RPMI8226 (cell line): Measurements from ENCODE around the gene SPAG9.
"Not testable (repeated sequence)": the region's sequence is repeated elsewhere in the genome, so short reads cannot be mapped to it uniquely, and the experiment has no call there.

Source experiments
- DNase-seq: peaks from one replicate; pipeline ENCODE4 v3.0.0-alpha.2; 2015

Gene SPAG9

DNA sequence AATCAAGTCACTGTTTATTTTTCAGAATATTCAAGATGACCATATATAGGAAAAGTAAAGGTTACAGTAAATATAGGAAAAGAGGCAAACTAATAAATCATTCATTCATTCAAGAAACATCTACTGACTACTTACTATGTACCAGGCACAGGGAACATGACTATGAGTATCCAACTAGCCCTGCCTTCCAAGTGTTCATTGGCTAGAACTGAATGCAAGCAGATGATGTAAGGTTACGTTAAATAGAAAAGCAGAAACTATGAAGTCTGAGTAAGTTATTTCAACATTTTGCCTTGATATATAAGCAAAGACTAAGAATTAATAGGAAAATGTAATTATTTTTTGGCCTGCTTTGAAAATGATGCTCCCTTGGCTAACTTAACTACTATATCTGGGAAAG is 36.7 kb downstream of the SPAG9 start:
- no peak for DNase-seq

DNA sequence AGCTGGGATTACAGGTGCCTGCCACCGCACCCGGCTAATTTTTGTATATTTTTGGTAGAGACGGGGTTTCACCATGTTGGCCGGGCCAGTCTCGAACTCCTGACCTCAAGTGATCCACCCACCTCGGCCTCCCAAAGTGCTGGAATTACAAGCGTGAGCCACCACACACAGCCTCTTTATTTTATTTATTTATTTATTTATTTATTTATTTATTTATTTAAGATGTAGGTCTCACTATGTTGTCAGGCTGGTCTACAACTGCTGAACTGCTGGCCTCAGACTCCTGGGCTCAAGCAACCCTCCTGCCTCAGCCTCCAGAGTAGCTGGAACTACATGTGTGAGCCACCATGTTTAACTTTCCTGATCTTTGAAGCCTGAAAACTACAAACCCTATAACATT is 37.3 kb downstream of the SPAG9 start:
- not testable (repeated sequence) for DNase-seq

DNA sequence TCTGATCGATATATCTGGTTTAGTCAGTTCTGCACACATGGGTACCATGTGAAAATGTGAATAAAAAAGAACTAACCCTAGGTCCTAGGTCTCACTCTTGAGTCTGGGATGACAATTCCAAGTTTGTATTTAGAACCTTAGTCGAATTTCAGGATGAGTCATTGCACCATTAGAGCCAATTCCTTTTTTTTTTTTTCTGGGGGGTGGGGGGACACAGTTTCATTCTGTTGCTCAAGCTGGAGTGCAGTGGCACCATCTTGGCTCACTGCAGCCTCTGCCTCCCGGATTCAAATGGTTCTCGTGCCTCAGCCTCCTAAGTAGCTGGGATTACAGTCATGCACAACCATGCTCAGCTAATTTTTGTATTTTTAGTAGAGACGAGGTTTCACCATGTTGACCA is 41.6 kb downstream of the SPAG9 start:
- DNase-seq: no peak

DNA sequence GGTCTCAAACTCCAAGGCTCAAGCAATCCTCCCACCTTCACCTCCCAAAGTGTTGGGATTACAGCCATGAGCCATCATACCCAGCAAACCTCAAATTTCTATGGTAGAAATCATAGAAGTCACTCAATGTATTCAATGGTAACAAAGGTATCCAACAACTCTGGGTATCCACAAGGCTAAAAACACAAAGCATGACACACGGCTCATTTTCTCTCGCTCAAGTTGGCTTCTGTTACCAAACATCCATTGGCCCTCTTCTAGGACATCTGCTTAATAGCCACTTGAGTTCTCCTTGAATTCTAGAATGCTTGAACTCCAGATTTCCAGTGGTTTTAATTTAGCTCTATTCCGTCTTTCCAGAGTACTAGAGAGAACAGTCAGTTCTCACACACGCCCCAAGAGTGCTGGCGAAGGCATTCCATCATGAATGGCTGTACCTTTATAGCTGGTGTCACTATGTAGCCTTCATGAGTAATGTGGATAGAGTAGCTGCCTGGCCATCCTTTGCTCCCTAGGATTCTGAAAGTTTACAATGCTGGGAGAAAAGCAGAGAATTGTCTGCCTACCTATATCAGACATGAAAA is 42.6 kb downstream of the SPAG9 start:
- no peak for DNase-seq

DNA sequence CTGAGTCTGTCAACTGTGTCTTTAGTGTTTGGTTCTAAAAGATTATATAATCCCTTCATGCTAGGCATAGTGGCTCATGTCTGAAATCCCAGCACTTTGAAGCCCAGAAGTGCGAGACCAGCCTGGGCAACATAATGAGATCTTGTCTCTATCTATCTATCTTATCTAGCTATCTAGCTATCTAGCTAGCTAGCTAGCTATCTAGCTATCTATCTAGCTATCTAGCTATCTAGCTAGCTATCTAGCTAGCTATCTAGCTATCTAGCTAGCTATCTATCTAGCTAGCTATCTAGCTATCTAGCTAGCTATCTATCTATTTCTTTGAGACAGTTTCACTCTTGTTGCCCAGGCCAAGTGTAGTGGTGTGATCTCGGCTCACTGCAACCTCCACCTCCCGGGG is 43.8 kb downstream of the SPAG9 start:
- DNase-seq: no peak

DNA sequence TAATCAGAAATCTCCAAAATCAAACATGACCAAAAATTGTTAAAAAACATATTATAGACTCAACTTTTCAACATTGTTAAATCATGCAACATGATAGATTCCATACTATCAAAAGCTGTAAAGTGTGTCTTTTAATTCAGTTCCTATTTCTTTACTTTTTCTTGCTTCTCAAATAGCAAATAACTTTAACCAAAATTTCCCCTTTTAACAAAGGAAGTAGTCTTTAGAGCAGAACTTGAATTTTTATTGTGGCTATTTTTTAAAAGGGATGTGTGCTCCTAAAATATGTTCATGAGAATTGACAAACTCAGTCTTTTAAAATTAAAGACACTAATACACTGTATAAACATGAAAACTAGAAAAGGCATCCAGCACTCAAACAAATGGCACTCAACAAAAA is 49.1 kb downstream of the SPAG9 start:
- DNase-seq: no peak

DNA sequence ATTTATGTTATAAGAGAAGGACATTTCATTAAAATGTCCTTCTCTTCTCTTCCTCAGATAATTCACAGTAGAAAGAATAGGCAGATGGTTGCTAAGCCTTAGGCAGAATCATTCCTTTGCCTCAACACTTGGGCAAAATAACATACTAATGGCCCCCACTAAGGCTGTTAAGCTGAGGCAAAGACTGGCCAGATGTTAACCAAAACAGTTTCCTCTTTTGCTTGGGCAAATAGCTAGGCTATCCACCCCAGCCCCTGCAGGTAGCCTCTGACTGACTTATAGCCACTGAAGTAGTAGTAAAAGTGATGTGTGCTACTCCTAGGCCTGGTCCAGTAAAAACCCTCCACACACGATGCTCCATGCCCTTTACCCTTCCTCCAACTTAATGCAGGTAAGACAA is 55.2 kb downstream of the SPAG9 start:
- DNase-seq: no peak

DNA sequence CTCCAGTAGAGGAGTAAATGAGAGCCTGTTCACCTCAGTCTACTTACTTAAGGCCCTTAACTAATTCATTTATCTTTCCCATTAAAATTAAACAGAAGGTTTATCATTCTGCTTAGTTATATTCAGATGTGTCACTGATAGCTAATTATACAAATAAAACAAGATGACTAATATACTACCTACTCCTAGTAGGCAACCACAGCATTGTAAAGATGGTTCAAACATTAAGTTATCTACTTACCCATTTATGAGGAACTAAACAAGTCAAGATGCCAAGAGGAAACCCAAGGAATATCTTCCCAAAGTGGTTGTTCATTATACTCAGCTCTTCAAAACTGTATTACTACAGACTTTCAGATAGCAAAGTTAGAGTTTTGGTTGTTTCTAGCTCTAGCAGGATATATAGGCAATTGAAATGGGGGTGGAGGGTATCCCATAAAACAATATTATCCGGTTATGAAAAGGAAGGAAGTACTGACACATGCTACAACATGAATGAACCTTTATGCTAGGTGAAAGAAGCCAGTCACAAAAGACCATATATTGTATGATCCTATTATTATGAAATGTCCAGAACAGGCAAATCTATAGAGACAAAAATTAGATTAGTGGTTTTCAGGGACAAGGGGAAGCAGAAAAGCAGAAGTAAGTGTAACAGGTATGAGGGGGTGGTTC is 56.5 kb downstream of the SPAG9 start:
- DNase-seq: no peak

DNA sequence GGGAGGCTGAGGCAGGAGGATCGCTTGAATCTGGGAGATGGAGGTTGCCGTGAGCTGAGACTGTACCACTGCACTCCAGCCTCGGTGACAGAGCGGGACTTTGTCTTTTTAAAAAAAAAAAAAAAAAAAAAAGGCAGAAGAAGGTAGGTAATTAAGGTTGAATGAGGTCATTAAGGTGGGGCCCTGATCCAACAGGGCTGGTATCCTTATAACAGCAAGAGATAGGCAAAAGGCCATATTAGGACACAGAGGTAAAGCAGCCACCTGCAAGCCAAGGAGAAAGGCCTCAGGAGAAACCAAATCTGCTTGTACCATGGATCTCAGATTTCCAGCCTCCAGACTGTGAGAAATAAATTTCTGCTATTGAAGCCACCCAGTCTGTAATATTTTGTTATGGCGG is 60.3 kb downstream of the SPAG9 start:
- no peak for DNase-seq

DNA sequence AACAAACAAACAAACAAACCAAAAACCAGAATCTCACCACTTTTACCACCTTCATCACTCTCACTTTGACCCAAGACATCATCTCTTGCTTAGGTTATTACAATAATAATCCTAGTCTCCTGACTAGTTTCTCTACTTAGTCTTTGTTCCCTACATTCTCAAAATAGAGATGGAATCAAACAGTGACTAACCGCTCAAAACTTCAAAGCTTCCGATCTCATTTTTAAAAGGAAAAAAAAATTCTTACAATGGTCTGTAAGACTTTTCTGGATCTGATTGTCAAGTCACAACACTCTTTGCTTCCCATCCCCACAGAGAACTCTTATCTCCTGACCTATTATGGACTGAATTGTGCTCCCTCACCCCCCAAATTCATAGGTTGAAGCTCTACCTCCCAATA is 60.9 kb downstream of the SPAG9 start:
- no peak for DNase-seq

DNA sequence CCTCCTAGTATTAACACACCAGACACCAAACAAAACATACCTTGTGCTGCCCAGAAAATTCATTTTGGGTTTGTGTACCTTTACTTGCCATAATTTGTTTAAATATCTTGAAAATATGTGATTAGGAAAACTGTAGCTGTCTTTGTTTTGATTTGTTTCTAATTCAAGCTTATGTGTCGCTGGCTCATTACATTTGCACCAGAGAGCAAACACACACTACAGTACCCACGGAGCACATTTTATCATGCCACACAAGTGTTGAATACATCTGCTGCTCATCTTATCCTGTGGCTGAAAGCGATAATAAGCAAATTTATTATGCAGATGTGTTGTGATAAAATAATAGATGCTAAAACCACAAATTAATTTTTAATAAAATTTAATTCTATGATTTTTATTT is 63.1 kb downstream of the SPAG9 start:
- DNase-seq: no peak

DNA sequence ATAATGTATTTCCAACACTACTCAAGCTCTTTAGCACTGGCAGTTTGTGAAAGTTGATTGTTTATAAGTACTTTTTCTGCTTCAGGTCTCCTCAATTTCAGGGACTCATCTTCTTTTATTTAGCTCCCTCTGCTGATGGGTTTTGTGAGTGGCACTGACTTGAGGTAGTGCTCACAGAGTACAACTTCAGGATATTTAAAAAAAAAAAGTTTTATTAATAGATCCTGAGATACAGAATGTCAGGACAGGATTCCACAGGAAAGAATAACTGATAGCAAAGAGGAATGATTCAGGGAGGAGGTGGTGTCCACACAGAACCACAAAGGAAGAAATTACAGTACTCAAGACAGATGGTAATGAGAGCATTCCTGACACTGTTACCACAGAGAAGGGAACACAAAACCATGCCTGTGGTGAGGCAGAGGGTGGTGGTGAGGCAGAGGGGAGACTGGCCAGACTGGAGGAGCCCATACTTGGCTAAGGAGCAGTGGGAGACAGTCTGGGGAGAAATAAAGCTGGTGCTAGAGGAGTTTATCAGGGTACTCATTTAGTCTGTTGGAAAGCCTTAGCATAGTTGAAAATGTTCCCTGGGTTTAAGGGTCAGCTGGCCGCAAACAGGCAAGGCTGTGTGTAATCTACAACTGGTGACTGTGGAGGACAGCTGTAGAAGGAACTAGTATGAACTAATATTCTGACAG is 63.7 kb downstream of the SPAG9 start:
- peak; percentile 60 for DNase-seq

DNA sequence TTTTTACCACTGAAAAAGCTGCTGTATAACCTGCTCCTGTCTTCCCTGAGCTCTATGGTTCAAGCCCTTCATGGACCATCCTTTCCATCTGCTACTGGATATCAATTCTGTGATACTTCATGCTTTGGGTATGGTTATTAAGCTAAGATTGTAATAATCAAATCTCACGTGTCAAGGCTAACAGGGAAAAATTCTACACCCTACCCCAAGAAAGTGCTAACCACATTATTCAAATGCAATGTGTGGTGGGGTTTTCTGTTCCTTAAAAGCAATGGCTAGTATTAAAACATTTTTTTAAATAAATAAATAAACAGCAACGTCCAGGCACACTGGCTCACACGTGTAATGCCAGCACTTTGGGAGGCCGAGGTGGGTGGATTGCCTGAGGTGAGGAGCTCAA is 65.9 kb downstream of the SPAG9 start:
- DNase-seq: no peak

DNA sequence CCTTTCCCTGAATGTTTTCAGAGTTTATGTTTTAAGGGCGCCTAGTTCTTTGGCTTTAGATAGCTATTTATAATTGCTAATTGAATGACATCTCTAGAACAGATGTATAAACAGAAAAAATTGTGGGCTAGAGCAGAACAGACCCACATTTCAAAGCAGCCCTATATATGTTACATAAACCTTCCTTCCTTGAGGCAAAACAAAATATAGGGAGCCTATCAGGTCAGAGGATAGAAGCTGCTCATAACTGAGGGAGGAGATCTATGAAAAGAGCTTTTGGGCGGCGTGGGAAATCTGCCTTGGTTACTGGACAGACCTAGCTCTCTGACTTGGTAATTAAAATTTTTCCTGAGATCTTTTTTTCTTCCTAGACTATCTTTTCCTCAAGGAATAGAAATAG is 68.4 kb downstream of the SPAG9 start:
- no peak for DNase-seq

DNA sequence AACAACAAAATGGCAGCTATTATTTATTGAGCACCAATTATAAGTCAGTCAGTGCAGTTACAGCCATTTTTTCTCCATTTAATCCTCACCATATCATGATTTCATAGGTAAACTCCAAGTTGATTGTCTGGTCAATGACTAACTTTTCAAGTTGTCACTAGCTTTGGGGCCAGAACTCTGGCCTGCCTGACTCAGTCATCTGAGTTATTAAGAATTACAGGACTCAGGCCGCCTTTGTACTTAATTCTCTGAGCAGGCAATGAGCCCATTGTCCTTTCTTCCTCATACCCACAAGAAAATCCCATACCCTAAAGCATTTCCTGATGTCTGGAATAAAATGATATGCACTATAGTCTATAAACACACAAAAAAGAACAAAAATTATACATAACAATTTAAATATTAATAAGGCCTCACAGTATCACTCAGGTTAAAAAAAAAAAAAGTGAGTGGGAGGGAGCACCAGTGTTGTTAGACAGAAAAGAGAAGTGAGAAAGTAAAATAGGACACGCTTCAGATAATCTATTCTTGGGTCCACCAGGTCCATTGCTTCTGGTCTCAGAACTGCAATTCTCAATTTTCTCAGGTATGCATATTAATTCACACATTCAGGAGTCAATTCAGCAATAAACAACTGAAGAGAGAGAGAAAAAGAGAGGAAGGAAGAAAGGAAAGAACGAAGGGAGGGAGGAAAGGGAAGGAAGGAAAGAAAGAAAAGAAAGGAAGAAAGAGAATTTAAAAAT is 70.2 kb downstream of the SPAG9 start:
- peak; percentile 50 for DNase-seq

DNA sequence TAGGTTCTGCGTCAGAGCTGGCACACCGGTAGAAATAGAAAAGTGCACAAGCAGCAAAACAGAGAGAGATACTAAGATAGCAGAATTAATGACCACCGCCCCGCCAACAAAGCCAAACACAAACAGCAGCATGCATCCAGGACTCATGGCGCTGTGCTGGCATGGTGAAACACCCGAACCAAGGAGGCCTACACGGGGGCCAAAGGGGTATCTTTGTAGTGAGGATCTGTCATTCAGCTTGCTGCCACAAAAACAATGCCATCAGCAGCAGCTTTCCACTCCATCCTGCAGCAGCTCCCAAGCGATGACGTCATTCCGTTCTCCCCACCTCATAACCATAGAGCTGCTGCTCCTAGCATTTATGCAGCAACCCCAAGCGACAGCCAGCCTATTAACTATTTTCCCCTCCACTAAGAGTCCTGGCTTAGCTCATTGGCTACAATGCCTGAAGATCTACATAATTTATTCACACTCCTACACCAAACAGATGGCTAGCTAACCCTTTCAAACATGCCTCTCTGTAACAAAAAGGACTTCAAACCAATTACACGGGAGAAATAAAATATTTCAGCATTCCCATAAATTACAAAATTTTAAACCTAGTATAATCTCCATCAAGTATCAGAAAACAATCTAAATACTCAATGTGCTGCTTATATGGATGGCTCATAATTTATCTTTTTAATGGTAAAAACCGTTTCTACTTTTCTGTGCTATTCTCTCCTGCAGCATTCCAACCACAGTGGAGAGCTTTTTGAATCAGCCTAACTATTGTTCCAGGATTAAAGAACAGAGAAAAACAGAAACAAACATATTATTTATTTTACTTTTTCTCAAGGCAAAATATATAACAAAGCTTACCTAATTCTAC is 73.9 kb downstream of the SPAG9 start:
- no peak for DNase-seq

DNA sequence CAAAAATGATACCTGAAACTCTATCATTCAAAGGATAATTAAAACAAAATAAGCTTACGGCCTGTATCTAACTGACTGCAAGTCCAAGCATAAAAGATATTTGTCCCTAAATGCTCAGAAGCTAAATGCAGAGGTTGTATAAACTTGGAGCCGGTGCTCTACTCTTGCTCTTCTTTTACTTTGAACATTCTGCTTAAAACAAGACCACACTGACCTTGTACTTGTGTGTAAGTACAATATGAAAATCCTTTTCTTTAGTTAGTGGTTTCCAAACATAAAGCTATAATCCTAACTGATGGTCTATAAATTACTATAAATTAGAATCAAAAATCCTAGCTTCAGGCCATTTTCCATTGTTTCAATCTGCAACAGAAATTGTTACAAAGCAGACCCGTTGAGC is 74.6 kb downstream of the SPAG9 start:
- DNase-seq: no peak

DNA sequence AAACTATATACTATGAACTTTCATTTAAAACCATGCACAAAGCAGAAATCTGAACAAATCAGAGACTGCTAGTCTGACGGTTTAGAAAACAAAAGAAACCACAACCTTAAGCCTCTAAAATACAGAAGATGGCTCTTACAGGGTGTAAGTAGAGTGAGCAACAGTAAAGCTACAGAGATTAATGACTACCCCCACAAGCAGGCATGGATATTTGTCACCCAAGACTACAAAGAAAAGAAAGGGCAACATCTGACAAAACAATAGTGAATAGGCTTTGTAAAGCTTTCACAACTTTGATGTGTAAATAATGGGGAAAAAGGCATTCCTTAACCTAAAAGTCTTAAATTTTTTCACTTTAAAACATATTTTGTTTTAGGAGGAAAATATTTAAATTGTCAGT is 75.0 kb downstream of the SPAG9 start:
- no peak for DNase-seq

DNA sequence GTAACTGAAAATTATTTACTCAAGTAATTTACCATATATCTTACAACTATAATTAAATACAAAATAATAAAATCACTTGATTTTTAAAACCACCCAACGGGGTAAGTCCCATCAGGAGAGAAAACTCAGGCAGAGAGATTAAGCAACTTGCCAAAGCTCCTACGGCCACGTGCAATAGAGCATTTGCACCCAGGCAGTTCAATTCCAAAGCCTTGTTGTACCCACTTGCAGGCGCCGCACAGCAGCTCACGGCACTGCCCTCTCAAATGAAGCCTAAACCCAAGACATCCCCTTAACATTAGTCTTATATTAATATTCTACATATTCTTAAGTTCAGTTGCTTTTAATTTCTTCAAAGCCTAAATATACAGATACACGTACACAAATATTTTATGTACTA is 75.7 kb downstream of the SPAG9 start:
- DNase-seq: no peak

DNA sequence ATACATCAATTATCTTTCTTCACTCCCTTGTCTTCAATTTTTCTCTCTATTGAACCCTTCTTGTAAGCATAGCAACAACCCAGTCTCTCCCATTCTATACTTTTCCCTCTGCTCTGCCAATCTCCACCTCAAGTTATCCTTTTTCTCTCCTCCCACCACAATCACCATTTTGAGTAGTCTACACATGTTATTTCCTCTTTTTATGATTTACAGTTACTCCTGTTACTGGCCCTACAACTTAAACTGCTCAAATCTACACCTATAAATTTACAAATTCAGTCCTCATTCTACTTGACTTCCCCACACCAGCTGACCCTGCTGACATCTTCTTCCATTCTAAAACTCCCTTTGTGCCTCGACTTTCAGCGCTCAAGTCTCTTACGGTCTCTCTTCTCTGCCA is 84.6 kb downstream of the SPAG9 start:
- DNase-seq: no peak

DNA sequence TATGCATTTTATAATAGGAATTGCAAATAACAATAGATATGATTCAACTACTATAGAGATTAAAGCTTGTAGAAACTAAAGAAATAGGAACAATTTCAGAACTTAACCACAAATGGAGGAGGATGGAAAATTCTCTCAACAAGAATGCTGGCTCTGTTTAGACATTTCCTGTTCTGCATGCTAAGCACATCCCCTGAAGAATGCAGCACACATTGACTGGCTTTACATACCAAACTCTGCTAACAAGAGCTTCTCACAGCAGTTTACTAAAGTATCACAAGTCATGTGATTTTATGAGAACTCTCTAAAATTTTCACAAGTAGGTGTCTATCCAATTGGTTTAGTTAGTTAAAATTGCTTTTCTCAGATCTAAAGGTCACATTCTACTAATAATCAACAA is 85.2 kb downstream of the SPAG9 start:
- no peak for DNase-seq

DNA sequence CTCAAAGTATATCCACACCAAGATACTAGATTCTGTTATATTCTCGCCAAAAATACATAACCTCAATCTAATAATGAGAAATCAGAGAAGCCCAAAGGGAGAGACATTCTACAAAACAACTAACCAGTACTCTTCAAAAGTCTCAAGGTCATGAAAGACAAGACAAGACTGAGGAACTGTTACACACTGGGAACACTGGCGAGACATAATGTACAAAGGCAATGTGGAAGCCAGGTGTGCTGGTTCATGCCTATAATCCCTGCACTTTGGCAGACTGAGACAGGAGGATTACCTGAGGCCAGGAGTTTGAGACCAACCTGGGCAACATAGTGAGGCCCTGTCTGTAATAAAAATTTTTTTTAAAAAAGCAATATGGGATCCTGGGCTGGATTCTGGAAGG is 85.9 kb downstream of the SPAG9 start:
- DNase-seq: no peak

DNA sequence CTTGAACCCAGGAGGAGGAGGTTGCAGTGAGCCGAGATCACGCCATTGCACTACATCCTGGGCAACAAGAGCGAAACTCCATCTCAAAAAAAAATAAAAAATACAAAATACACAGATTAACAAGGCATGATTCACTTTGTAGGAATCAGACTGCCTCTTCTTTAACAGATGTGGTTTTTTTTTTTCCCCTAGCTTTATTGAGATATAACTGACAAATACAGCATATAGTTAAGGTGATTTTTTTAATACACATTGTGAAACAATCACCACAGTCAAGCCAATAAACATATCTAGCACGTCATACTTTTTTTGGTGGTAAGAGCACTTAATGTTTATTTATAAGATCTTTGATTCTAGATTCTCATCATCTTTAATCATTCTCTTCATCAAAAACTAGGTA is 87.8 kb downstream of the SPAG9 start:
- no peak for DNase-seq
